ENCODE results near the gene NXPH3.

DNA sequence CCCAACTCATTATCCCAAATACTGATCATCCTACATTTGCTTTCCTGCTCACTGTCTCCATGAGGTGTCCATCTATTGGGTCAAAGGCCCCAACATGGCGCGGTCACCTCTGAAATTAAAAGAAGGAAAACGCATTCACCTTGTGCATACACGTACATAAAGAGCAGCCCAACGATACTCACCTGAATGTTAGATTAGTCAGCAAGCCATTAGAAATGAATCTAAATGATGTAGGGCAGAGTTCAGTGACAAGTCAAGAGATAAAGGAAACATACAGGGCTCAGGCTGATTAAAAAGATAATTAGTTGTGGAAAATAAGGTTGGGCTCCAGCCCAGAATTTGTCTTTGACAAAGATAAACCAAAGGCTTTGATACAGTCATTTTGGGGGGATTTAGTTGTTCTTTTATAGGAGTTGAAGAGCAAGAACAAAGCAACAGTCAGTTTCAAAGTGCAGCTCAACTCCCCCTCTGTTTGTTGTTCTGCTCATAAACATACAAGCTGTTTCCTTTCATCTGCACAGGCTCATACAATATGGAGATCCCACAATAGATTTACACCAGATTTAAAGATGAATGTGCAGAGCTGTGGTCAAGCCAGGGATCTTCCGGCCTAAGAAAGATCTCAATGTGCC lies 21.1 kb downstream of the NXPH3 start:
- no peak for TF ChIP-seq EZH2 (IDR thresholded peaks at IDR 0.05; ENCODE audit: borderline replicate concordance, low read depth, low read length, severe bottlenecking)
- TF ChIP-seq, protein P1, sequence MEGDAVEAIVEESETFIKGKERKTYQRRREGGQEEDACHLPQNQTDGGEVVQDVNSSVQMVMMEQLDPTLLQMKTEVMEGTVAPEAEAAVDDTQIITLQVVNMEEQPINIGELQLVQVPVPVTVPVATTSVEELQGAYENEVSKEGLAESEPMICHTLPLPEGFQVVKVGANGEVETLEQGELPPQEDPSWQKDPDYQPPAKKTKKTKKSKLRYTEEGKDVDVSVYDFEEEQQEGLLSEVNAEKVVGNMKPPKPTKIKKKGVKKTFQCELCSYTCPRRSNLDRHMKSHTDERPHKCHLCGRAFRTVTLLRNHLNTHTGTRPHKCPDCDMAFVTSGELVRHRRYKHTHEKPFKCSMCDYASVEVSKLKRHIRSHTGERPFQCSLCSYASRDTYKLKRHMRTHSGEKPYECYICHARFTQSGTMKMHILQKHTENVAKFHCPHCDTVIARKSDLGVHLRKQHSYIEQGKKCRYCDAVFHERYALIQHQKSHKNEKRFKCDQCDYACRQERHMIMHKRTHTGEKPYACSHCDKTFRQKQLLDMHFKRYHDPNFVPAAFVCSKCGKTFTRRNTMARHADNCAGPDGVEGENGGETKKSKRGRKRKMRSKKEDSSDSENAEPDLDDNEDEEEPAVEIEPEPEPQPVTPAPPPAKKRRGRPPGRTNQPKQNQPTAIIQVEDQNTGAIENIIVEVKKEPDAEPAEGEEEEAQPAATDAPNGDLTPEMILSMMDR (IDR thresholded peaks at IDR 0.05; ENCODE audit: extremely low read depth in 1 of 2, insufficient read depth in 1 of 2, low read depth in 1 of 2, low read length in 2 of 2) = no peak
- no peak for TF ChIP-seq POLR2A (IDR thresholded peaks at IDR 0.05; ENCODE audit: low read depth, low read length)
- no peak for TF ChIP-seq POLR2AphosphoS5 (IDR thresholded peaks at IDR 0.05; ENCODE audit: insufficient read depth, low read depth, low read length)
- TF ChIP-seq MYC (IDR thresholded peaks at IDR 0.05; ENCODE audit: low read depth, low read length) = no peak
- TF ChIP-seq JUN (IDR thresholded peaks at IDR 0.05; ENCODE audit: borderline replicate concordance, insufficient read depth, insufficient read length, low read depth) = no peak

Data from endothelial cell of umbilical vein (primary cell).